IPS-20b (cell line): ENCODE data around the gene ASTN2.

Experiments
- H3K27ac ChIP-seq: one replicate; pipeline ENCODE4 v1.5.1; 2013; ENCODE audit warnings: low read length
- H3K27me3 ChIP-seq: 2 replicates; pipeline ENCODE4 v1.6.1; 2013; ENCODE audit warnings: mild to moderate bottlenecking, low read length, inconsistent platforms; ENCODE audit not compliant: insufficient read depth
- H3K36me3 ChIP-seq: 2 replicates; pipeline ENCODE4 v1.6.1; 2013; ENCODE audit warnings: low read depth, mild to moderate bottlenecking, inconsistent platforms, low read length, moderate library complexity; ENCODE audit not compliant: insufficient read depth
- H3K4me1 ChIP-seq: 2 replicates; pipeline ENCODE4 v1.6.1; 2013; ENCODE audit warnings: mild to moderate bottlenecking, control low read depth, inconsistent platforms, low read length, moderate library complexity; ENCODE audit not compliant: insufficient read depth
- H3K4me3 ChIP-seq: 2 replicates; pipeline ENCODE4 v1.5.1; 2013; ENCODE audit warnings: mild to moderate bottlenecking, low read length, inconsistent platforms
- H3K9ac ChIP-seq: 2 replicates; pipeline ENCODE4 v1.6.1; 2013; ENCODE audit warnings: low read depth, mild to moderate bottlenecking, inconsistent platforms, low read length, moderate library complexity
- H3K9me3 ChIP-seq: 2 replicates; pipeline ENCODE4 v1.6.1; 2013; ENCODE audit warnings: mild to moderate bottlenecking, low read depth, low read length, inconsistent platforms; ENCODE audit not compliant: insufficient read depth

Gene ASTN2

DNA sequence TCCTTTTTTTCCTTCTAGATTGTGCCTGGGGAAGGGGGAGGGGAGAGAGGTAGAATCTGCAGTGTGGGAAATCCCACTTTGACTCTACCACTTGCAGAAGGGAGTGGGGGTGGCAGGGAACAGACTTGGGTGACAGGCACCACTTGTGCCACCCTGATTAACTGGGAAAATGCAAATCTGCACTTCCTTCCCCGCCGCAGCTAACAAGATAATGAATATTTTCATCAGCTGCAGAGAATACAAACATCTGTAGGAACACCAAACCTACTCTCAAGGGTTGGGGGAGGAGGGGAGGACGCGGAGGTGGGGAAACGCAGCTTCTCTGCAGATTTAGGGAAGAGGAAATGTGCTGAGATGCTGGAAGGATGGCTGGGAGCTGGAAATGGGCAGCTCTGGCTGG is 654.2 kb downstream of the ASTN2 start:
- Histone ChIP-seq H3K27me3 (no peaks in the 10 kb centered on the region), H3K4me3 (no peak overlapping the region), H3K27ac (no peak overlapping the region), H3K9ac (no peak overlapping the region), H3K9me3 (peaks cover 4% of the 10 kb centered on the region), H3K4me1 (no peaks in the 10 kb centered on the region), H3K36me3 (no peaks in the 10 kb centered on the region)

DNA sequence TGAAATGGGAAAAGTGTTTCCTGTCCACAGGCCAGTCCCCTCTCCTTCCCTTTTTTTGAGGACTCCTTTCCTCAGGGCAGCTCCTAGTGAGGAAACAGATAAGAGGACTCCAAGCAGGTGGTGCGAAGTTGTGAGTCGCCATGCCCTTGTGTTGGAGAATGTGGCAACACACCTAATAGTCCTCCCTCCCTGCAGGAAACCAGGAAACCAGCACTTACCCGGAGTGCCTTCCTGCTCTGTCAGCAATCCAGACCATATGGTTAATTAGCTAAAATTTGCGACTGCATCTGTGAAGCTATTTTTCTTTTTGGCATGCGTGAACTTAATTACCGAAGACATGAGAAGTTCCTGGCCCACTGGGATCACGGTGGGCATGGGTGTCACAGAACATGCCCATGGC is 657.8 kb downstream of the ASTN2 start:
- H3K4me1 ChIP-seq = no peaks in the 10 kb centered on the region
- H3K9me3 ChIP-seq = peaks cover 5% of the 10 kb centered on the region
- H3K27ac ChIP-seq = no peak overlapping the region
- no peak overlapping the region for H3K9ac ChIP-seq
- no peak overlapping the region for H3K4me3 ChIP-seq
- no peaks in the 10 kb centered on the region for H3K36me3 ChIP-seq
- no peaks in the 10 kb centered on the region for H3K27me3 ChIP-seq

DNA sequence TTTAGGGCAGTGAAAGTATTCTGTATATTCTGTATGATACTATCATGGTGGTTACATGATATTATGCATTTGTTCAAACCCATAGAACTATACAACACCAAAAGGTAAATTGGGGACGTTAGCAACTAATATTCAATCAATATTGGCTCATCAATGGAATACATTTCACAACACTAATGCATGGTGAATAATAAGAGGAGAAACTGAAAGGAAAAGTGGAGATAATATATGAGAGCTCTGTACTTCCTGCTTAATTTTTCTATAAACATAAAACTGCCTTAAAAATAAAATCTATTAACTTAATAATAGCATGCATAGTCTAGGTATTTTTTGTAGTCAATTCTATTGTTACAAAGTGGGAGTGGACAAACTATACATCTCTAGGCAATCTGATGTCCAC is 661.5 kb downstream of the ASTN2 start:
- H3K36me3 ChIP-seq = no peaks in the 10 kb centered on the region
- H3K4me1 ChIP-seq = 0 out of 2 replicates have a peak, but pooled peaks cover 3% of the 10 kb centered on the region
- H3K9me3 ChIP-seq = peaks cover 5% of the 10 kb centered on the region
- no peaks in the 10 kb centered on the region for H3K27me3 ChIP-seq
- no peak overlapping the region for H3K4me3 ChIP-seq
- H3K27ac ChIP-seq = no peak overlapping the region
- no peak overlapping the region for H3K9ac ChIP-seq

DNA sequence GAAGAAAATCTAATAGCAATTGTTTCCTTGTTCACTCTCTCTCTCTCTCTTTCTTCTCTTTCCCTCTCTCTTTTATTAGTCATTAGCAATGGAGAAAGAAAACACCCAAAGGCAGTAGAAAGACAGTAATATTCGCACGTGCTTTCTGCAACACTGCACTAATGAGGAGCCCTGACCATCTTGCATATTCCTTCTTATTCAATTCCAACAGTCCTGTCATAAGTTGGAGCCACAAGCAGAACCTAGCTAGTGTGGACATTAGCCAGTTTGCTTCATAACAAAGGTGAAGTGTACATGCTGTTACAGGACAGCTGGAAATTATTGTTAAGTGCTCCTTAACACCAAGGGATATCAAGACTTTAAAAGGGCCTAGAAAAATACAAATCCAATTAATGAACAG is 664.3 kb downstream of the ASTN2 start:
- H3K9me3 ChIP-seq = no peaks in the 10 kb centered on the region
- H3K27ac ChIP-seq = no peak overlapping the region
- no peak overlapping the region for H3K4me3 ChIP-seq
- no peak overlapping the region for H3K9ac ChIP-seq
- H3K27me3 ChIP-seq = no peaks in the 10 kb centered on the region
- H3K4me1 ChIP-seq = 0 out of 2 replicates have a peak, but pooled peaks cover 3% of the 10 kb centered on the region
- H3K36me3 ChIP-seq = no peaks in the 10 kb centered on the region

DNA sequence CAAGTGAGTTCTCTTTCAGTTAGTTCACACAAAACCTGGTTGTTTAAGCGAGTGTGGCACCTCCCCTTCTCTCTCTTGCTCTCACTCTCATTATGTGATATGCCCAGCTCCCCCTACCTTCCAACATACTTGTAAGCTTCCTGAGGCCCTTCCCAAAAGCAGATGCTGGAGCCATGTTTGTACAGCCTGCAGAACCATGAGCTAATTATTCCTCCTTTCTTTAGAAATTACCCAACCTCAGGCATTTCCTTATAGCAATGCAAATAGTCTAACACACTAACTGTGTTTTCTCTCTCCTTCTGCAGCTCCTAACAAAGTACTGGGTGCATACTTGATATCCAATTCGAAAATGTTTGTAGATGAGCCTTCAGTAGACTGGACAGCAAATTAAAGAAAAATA is 665.1 kb downstream of the ASTN2 start:
- no peak overlapping the region for H3K4me3 ChIP-seq
- no peak overlapping the region for H3K9ac ChIP-seq
- no peaks in the 10 kb centered on the region for H3K9me3 ChIP-seq
- no peak overlapping the region for H3K27ac ChIP-seq
- H3K27me3 ChIP-seq = no peaks in the 10 kb centered on the region
- 0 out of 2 replicates have a peak, but pooled peaks cover 3% of the 10 kb centered on the region for H3K4me1 ChIP-seq
- H3K36me3 ChIP-seq = no peaks in the 10 kb centered on the region

DNA sequence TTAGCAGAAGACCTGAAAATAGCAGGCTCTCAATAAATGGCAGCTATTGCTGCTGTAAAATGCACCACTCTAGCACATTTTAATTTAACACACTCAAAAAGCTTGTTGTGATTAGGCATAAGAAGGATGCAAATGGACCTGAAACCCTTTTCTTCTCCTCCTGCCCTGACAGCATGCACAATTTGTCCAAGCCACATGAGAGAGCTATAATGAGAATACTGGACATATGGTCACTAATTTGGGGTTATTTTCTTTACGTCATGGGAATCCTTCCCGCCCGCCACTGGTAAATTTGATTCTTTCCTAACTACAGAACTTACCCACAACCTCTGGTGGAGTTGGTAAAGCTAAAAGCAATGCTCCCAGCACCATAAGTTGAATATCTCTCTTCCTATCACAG is 665.7 kb downstream of the ASTN2 start:
- Histone ChIP-seq H3K9ac (no peak overlapping the region), H3K36me3 (no peaks in the 10 kb centered on the region), H3K27ac (no peak overlapping the region), H3K4me3 (no peak overlapping the region), H3K27me3 (no peaks in the 10 kb centered on the region), H3K9me3 (no peaks in the 10 kb centered on the region), H3K4me1 (0 out of 2 replicates have a peak, but pooled peaks cover 3% of the 10 kb centered on the region)

DNA sequence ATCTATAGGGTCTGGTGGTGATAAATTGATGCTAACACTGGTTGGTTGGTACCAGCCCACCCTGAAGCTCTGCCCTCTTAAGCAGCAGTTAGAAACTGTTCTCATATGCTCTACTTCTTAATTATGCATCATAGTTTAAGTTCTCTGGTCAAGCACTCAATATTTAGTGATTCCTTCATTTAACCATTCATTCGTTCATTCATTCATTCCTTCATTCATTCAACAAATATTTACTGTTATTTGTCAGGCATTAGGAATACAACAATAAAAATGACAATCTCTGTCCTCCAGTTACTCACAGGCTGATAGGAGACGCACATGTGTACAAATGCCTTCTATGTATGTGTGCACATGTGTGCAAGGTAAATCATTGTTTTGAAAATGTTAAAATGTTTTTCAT is 673.1 kb downstream of the ASTN2 start:
- H3K36me3 ChIP-seq = no peaks in the 10 kb centered on the region
- H3K4me1 ChIP-seq = peaks cover 8% of the 10 kb centered on the region
- H3K27ac ChIP-seq = no peak overlapping the region
- no peaks in the 10 kb centered on the region for H3K9me3 ChIP-seq
- H3K4me3 ChIP-seq = no peak overlapping the region
- no peak overlapping the region for H3K9ac ChIP-seq
- no peaks in the 10 kb centered on the region for H3K27me3 ChIP-seq

DNA sequence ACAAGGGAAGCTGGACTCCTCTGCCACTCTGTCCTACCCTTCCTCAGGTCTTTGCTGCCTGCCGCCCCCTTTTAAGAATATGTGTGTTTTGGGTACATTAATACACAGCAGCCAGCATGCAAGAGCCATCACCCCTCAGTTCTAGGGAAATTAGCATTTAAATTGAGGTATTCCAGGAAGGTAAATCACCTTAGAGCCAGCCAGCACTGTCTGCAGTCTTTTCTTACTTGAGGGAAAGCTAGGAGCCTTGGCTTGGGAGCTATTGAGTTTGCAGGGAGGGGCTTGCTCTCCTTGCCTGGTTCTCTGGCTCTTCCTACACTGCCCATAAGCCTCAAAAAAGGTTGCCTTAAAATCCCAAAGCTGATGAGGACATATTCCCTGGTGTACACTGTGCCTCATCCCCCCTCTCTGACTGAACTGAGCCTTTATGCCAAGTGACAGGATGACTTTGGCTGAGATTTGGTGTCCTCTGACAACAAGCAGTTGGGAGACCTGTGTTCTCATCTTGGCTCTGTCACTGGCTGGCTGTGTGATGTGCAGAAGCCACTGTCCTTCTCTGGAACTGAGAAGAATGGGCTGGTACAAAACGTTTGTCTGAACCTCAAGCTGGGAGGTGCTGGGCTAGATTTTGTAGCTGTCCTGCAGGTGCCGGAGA is 673.6 kb downstream of the ASTN2 start:
- Histone ChIP-seq H3K27ac (no peak overlapping the region), H3K9me3 (no peaks in the 10 kb centered on the region), H3K9ac (no peak overlapping the region), H3K4me1 (peaks cover 8% of the 10 kb centered on the region), H3K36me3 (no peaks in the 10 kb centered on the region), H3K27me3 (no peaks in the 10 kb centered on the region), H3K4me3 (no peak overlapping the region)

DNA sequence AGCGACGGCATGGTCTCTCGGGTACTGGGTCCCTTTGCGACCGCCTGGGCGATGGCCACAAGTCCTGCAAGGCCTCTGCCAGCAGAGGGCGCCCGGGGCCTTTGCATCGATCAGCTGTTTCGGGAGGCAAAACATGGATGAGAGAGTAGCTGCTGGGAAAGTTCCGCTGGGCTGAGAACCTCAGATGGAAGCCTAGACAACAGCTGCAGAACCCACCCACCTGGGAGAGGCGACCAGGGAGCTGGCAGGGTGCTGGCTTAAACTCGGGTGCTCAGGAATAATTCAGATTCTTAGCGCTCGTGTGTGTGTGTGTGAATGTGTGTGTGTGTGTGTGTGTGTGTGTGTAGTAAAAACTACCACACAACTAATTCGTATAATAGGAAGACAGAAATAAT is 677.7 kb downstream of the ASTN2 start:
- H3K9ac ChIP-seq = no peak overlapping the region
- H3K27me3 ChIP-seq = no peaks in the 10 kb centered on the region
- no peak overlapping the region for H3K4me3 ChIP-seq
- H3K36me3 ChIP-seq = no peaks in the 10 kb centered on the region
- peaks cover 8% of the 10 kb centered on the region for H3K4me1 ChIP-seq
- no peak overlapping the region for H3K27ac ChIP-seq
- H3K9me3 ChIP-seq = no peaks in the 10 kb centered on the region

DNA sequence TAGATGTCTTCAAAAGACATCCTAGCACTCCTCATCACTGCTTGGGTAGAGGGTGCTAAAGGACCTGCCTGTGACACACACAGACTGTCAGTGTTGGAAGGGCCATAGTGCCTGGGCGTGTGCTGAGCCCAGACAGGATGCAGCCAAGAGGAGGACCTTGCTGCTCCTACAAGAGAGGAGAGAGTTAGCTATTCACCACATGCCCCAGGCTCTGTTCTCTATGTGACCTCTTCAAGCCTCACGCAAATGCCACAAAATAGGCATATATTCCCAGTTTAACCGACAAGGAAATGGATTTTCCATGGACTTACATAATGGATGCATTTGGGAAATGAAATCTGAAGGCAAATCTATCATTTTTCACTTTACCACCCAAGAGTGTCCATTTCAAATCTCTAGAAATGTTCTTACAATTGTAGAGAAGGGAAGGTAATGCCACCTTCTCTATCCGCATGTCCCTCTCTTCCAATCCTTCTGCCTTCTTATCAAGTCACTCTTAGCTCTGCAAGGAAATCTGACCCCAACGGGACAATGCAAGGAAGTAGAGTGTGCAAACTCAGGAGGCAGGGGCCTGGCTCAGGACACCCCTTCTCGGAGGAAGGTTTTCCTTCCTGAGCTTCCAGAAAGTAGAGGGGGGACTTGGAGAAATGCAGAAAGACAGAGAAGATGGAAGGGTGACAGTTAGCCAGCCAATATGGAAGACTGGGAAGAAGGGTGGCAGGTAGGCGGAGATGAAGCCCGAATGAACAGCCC is 678.3 kb downstream of the ASTN2 start:
- no peak overlapping the region for H3K4me3 ChIP-seq
- no peaks in the 10 kb centered on the region for H3K27me3 ChIP-seq
- H3K27ac ChIP-seq = no peak overlapping the region
- peaks cover 8% of the 10 kb centered on the region for H3K4me1 ChIP-seq
- H3K36me3 ChIP-seq = no peaks in the 10 kb centered on the region
- no peak overlapping the region for H3K9ac ChIP-seq
- no peaks in the 10 kb centered on the region for H3K9me3 ChIP-seq

DNA sequence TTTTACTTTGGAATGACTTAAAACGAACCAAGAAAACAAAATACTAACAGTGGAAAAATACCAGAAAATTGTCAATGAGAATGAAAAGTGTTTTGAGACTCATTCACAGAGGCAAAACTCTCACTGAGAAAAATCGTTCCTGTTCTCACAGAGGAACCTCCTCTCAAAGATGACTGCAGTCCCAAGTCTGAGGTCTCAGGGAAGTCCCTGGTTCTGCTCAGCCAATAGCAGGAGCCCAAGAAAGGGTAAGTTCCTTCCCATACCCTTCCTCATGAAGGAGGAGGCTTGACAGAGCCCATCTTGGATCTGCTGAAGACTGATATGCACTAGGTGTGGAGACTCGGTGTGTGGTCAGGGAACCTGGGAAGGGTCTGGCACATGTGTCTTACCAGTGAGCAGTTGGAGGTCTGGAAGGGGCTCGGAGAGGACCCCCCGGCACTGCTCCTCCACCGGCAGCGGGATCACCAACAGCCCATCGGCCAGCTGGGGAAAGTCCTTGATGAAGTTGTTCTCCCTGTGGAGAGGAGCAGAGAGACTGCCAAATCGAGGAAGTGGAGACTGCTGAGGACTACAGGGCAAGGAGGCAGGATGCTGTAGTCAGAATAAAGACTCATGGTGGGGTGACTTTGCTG is 681.7 kb downstream of the ASTN2 start:
- Histone ChIP-seq H3K9ac (no peak overlapping the region), H3K9me3 (no peaks in the 10 kb centered on the region), H3K4me1 (no peaks in the 10 kb centered on the region), H3K27ac (no peak overlapping the region), H3K4me3 (no peak overlapping the region), H3K36me3 (no peaks in the 10 kb centered on the region), H3K27me3 (no peaks in the 10 kb centered on the region)

DNA sequence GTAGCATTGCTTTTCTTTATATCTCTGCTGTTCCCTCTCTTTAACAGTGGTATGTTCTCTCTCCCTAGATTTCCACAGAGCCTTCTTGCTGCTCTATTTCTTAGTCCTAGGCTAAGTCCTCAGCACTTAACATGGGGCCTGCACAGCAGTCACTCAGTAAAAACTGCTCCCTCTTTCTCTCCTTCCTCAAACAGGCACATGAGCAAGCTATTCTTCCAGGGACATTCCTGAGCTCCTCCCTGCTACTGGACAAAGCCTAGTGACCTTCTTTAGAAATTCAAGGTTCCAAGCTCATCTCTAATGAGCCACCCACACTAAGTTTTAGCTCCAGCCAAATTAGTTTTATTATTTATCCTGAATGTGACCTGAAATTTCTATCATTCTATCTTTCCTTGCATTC is 688.3 kb downstream of the ASTN2 start:
- Histone ChIP-seq H3K4me1 (no peaks in the 10 kb centered on the region; the same call in 1 of the 2 replicates), H3K27me3 (no peaks in the 10 kb centered on the region), H3K27ac (no peak overlapping the region)

More for the DNA sequence above, 688.3 kb downstream of the ASTN2 start:
- H3K9ac ChIP-seq = no peak overlapping the region
- H3K4me3 ChIP-seq = no peak overlapping the region
- no peaks in the 10 kb centered on the region for H3K9me3 ChIP-seq
- H3K36me3 ChIP-seq = no peaks in the 10 kb centered on the region
